Gastroesophageal sphincter (tissue), 3 donors: ENCODE results near the gene PPRC1.

Experiments used
- EP300 ChIP-seq: sonication (generic); formaldehyde crosslinking; IDR thresholded peaks from one replicate; pipeline ENCODE4 v1.6.1; 2017; ENCODE audit warnings: antibody characterized with exemption, mild to moderate bottlenecking
- POLR2A ChIP-seq, 2 donors: fragments of 450-650 bp; IDR thresholded peaks; one replicate each; pipeline ENCODE4 v1.6.1; 2017; ENCODE audit warnings: antibody characterized with exemption in 2 of 2, mild to moderate bottlenecking in 2 of 2, moderate library complexity in 1 of 2
- POLR2AphosphoS5 ChIP-seq: sonication (generic); formaldehyde crosslinking; IDR thresholded peaks from one replicate; pipeline ENCODE4 v1.6.1; 2017; ENCODE audit warnings: antibody characterized with exemption
- TF ChIP-seq, protein P1 (sequence below), 4 experiments: fragments of 200-600 bp in 2 of 4; fragments of 450-650 bp in 2 of 4; sonication (generic) in 1 of 4; IDR thresholded peaks; one replicate each; pipeline ENCODE4 v1.5.1; 2017 to 2019; ENCODE audit warnings: antibody characterized with exemption in 4 of 4, mild to moderate bottlenecking in 2 of 4, moderate library complexity in 2 of 4

DNA sequence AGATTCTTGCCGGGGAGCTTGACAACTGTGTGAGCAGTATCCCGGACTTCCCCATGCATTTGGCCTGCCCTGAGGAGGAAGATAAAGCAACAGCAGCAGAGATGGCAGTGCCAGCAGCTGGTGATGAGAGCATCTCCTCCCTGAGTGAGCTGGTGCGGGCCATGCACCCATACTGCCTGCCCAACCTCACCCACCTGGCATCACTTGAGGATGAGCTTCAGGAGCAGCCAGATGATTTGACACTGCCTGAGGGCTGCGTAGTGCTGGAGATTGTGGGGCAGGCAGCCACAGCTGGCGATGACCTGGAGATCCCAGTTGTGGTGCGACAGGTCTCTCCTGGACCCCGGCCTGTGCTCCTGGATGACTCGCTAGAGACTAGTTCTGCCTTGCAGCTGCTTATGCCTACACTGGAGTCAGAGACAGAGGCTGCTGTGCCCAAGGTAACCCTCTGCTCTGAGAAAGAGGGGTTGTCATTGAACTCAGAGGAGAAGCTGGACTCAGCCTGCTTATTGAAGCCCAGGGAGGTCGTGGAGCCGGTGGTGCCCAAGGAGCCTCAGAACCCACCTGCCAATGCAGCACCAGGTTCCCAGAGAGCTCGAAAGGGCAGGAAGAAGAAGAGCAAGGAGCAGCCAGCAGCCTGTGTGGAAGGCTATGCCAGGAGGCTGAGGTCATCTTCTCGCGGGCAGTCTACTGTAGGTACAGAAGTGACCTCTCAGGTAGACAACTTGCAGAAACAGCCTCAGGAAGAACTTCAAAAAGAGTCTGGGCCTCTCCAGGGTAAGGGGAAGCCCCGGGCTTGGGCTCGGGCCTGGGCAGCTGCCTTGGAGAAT is 6.7 kb downstream of the PPRC1 start:
- TF ChIP-seq, protein P1, sequence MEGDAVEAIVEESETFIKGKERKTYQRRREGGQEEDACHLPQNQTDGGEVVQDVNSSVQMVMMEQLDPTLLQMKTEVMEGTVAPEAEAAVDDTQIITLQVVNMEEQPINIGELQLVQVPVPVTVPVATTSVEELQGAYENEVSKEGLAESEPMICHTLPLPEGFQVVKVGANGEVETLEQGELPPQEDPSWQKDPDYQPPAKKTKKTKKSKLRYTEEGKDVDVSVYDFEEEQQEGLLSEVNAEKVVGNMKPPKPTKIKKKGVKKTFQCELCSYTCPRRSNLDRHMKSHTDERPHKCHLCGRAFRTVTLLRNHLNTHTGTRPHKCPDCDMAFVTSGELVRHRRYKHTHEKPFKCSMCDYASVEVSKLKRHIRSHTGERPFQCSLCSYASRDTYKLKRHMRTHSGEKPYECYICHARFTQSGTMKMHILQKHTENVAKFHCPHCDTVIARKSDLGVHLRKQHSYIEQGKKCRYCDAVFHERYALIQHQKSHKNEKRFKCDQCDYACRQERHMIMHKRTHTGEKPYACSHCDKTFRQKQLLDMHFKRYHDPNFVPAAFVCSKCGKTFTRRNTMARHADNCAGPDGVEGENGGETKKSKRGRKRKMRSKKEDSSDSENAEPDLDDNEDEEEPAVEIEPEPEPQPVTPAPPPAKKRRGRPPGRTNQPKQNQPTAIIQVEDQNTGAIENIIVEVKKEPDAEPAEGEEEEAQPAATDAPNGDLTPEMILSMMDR (IDR thresholded peaks at IDR 0.05): no peak
- no peak for TF ChIP-seq EP300
- no peak for TF ChIP-seq POLR2AphosphoS5
- TF ChIP-seq POLR2A (IDR thresholded peaks at IDR 0.05): no peak
